HG03060 (cell line): ENCODE results near the gene BEST4.
"Not testable (repeated sequence)": the region's sequence is repeated elsewhere in the genome, so short reads cannot be mapped to it uniquely, and the experiment has no call there.

ENCODE experiments used
- ATAC-seq: cut with Tn5 transposase; IDR thresholded peaks from one replicate; pipeline ENCODE4 v1.9.1; 2021; ENCODE audit warnings: low read depth, moderate number of reproducible peaks; ENCODE audit not compliant: unreplicated experiment

Gene BEST4

DNA sequence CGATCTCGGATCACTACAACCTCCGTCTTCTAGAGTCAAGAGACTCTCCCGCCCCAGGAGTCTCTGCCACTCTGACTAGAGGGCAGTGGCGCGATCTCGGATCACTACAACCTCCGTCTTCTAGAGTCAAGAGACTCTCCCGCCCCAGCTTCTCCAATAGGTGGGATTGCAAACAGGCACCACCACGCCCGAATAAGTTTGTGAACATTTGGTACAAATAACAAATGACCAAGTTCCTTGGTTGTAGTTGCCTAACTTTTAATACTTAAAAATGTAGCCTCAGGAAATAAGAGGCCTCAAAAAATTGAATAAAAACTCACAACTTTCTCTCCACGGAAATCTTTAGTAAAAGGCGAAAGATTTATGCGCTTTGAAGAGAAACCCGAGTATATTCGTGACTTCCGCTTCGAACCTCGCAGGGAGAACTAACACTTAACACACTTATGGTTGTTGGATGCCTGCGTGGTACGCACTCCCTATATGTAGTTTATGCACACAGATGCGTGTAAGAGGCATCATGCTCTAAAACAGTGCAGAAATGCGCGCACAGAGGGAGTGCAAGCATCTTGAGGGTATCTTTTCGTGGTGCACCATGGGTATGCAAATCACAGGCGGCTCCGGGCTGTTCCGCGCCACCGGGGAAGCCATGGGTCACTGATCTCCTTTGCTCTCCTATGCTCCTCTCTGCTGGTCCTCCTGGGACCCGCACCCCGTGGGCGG is 31.8 kb upstream of the BEST4 start:
- ATAC-seq, result peak; percentile 51

DNA sequence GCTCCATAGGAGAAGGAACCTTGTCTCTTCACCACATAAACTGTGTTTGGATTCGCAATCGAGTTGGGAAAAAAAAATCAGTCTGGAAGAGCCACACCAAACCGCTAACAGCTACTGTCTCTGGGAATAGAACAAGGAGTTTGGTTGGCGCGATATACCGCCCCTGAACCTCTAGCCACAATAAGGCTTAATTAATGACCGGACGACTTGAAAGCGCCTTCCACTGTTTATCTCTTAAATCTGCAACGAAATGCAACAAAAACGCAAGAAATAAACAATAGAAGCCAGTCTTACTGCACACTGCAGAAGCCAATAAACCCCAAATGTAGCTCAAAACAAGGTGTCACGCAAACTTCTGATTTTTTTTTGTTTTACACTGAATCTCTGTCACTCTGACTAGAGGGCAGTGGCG is 31.2 kb upstream of the BEST4 start:
- no peak for ATAC-seq

DNA sequence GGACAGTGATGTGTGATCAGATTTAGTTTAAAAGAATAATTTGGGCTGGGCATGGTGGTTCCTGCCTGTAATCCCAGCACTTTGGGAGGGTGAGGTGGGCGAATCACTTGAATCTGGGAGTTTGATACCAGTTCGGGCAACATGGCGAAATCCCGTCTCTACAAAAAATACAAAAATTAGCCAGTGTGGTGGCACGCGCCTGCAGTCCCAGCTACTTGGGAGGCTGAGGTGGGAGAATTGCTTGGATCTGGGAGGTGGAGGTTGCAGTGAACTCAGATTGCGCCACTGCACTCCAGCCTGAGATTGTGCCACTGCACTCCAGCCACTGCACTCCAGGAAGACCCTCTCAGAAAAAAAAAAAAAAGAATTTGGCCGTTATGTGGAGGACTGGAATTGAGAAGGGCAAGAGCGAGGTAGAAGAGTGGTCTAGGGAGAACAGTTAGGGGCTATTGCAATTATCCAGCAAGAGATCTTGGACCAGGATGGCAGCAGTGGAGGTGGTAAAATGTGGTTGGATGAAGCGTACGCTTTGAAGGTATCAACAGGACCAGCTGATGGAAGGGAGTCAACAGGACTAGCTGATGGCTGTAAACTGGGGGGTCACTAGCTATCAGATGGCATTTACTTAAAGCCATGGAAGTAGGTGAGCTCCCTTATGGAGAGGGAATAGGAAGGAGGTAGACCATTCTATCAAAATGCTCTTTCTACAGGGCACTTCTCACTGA is 30.0 kb upstream of the BEST4 start:
- ATAC-seq, result no peak

DNA sequence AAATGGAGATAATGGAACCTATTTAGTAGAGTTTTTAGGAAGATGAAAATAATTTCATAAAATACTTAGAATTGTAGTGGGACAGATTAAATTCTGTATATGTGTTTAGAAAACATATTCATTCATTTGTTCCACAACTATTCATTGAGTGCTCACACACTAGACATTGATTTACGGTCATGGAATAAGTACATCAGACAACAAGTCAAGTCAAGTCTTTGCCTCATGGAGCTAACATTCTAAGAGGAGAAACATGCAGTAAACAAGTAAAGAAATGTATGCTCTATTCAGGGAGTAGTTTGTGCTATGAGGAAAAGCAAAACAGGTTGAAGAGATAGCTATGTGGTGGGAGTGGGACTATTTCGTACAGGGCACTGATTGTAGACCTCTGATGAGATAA is 29.3 kb upstream of the BEST4 start:
- no peak for ATAC-seq

DNA sequence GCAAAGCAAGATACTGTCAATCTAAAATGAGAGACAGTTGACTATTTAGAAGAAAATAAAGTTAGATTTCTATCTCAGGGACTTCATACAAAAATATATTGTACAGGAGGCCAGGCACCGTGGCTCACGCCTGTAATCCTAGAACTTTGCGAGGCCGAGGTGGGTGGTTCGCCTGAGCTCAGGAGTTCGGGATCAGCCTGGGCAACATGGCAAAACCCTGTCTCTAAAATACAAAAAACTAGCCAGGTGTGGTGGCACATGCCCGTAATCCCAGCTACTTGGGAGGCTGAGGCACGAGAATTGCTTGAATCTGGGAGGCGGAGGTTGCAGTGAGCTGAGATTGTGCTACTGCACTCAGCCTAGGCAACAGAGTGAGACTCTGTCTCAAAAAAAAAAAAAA is 28.0 kb upstream of the BEST4 start:
- not testable (repeated sequence) for ATAC-seq

DNA sequence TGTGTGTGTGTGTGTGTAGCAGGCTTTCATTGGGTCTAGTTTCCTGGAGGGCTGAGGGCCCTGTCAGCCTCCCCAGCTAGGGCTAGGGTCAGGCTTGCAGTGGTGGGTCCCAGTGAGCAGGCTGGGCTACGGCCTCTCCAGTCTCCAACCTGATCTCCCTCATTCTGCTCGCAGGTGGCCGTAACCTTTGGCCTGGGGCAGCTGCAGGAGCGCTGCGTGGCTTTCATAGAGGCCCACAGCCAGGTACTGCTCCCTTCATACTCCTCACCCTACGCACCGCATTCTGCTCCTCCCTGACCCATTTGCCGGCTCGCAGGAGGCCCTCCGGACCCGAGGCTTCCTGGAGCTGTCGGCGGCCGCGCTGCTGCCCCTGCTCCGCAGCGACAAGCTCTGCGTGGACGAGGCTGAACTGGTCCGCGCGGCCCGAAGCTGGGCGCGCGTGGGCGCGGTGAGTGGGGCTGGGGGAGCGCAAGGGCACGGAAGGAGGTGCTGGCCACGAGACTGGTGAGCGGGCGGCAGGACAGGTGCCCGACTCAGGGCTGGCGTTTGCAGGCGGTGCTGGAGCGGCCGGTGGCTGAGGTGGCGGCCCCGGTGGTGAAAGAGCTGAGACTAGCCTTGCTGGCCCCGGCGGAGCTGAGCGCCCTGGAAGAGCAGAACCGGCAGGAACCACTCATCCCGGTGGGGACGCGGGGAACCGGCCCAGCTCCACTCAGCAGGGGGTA is 25.0 kb upstream of the BEST4 start:
- no peak for ATAC-seq

DNA sequence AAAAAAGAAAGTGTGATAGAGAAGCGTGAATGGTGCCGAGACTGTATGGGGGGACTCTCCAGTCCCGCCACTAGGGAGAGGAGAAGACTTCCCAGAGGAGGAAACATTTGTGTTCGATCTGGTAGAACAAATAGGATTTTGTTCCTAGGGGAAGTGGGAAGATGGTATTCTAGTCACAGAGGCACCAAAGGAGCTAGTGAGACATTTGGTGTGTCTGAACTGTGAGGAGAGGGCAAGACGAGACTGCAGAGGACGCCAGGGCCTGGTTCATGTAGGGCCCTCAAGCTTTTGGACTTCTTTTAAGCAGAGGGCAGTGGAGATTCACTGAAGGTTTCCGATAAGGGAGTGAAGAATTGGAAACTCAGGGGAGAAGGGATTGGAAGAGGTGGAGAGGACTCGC is 23.3 kb upstream of the BEST4 start:
- ATAC-seq, result no peak

DNA sequence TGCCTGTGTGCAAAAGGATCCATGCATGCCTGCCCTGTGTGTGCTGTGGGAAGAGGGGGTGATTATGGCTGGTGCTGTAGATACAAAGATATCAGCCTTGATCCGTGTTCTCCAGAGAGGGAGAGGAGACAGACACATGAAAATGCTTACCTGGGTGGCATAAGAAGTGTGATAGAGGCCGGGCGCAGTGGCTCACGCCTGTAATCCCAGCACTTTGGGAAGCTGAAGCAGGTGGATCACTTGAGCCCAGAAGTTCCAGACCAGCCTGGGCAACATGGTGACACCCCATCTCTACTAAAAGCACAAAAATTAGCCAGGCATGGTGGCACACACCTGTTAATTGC is 22.8 kb upstream of the BEST4 start:
- not testable (repeated sequence) for ATAC-seq

DNA sequence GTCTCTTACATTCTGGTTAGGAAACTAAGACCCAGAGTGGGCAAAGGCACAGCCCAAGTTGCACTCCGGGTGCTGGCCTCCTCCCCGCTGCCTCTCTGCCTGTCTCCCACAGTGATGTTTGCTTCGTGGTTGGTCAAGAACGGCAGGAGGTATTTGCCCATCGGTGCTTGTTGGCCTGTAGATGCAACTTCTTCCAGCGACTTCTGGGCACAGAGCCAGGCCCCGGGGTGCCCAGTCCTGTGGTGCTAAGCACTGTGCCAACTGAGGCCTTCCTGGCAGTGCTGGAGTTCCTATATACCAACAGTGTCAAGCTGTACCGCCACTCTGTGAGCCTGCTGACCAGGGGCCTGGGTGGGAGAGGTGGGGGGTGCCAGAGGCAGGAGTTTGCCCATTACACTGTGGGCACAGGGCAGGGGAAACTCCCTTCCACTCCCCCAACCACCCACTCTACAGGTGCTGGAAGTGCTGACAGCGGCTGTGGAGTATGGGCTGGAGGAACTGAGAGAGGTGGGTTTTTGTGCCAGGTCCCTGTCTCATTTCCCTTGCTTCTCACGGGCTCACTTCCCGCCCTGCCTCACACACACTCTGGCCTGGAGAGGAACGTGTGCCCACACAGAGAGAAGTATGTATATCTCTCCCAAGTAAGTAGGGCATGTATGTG is 22.3 kb upstream of the BEST4 start:
- no peak for ATAC-seq

DNA sequence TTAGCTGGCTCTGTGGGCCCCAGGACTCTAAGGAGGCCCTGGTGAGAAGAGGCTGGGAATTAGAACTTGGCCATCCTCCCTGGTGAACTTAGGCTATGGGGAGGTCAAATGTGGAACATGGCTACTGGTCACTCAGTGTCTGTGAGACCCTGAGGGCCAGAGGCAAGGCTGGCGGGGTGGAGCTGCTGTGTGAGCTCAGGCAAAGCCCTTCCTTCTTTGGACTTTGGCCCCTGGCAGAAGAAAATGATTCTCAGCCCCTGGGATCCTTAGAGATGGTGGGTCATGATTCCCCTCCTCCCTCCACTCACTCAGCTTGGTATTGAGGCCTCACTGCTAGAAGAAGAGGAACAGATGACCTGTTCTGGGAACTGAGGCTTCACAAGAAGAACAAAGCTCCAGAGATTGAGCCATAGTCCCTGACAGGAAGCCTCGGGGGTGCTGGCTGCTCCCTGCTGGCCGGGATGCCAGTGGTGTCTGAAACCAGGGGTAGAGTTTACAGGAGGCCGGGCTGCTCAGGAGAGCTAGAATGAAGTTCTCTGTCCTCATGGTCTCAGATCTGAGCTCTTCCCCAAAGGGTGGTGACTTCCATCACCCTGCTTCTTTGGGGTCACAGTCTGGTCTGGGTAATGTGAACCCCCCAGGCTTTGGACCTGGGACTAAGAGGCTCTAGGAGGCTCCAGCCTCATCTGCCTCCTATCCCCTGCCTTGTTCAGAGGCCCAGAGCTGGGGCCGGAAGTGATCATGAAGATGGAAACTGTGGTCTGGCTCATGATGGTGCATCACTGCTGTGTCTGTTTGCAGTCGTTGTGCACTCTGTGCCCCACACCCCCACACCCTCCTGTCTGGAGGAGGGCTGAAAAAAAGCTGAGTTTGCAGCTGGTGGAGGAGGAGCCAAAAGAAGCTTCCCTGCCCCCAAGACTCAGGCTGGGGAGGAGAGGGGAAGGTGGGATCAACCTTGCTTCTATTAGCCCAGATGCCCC is 21.3 kb upstream of the BEST4 start:
- peak; percentile 25 for ATAC-seq

DNA sequence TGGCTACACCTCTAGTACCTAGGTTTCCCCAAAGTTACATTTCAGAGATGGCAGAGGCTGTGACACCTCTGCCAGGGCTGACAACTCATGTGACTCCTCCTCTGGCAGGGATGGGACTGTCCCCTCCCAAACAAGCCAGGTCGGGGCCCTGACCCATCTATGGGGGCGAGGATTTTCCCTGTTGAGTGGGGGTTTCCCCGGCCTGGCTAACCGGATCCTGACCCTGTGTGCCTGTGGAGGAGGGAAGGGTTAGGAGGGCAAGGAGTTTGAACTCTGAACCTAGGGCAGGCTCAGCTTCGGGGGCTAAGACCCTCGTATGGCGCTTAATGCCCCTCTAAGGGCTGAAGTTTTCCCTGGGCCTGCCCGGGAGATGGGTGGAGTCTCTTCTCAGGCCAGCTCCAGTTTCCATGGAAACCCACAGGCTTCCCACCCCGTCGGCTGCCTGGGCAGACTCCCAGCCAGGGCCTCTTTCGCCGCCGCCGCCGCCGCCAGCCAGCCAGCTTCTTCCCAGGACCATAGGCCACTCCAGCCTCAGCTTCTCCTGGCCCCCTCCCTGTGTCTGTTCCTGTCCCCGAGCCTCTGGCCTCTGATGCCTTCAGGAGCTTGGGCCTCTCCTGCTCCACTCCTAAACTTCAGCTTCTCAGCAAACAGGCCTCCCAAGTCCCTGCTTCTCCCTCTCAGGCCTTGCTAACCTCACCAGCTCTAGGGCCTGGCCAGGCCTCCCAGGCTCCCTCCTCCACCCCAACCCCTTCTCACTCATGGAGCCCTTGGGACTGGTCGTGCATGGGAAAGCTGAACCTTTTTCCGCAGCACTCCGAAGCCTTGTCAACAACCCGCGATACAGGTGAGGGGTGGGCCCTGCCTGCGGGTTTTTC is 20.3 kb upstream of the BEST4 start, which contains the start of gene BTBD19:
TSS of gene BTBD19 (plus strand) at position 461 of the 875 bp plus-strand sequence. CDS start at position 759, 298 bp downstream.
- ATAC-seq, result no peak

DNA sequence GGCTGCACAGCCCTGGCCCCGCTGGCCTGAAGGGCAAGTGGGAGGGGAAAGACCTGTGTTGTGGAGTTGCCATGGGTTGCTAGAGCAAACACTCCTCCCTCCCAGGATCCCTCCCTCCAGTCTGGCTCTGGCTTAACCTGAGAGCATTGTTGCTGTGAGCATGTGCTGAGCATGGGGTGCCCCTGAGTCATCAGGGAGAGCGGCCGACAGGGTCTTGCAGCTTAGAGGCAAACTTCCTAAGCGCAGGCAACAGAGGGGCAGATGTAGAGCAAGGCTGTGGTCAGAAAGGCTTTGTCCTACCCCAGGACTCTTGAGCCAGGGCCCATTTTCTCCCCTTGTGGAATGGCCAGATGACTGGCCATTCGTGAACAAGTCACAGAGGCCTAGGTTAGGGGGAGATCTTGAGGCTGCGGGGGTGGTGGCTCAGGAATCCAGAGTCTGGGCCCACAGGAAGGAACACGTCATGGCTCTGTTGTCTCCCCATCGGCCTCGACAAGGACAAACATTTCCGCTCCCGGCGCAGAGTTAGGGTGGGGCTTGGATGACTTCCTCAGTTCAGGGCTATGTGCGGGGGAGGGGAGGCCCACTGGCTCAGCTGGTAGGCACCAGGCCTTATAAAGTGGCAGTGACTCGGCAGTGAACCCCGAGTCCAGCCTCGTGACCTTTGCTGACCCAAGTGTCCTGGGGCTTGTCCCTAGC is 19.5 kb upstream of the BEST4 start:
- no peak for ATAC-seq

DNA sequence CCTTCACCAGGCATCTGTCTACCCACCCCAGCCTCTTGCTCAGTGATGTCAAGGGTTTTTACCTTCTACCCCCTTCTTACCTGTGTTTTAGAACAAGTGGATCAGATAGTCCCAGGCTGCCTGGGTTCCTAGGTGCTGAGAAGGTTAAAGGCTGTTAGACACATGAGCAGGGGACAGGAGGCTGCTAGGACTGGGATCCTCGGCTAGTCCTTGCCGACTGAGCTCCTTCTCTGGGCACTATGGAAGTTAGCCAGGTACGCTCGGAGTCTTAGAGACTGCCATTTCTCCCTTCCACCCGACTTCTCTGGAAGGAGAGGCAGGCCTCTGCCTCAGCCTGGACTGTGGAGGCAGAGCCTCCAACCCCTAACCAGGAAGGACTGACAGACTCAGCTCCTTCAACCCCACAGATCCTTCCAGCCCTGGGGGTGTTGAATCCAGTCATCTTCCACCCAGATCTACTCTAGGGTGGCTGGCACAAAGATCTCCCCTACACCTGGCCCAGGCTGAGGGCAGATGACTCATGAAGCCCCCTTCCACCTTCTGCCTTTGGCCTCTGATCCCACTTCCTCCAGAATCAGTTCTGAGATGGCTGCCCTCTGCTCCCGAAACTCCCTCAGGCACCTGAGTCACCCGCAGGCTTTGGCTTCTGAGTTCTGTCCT is 18.9 kb upstream of the BEST4 start, which contains the start of gene DYNLT4:
TSS of gene DYNLT4 (minus strand) at position 648 of the 660 bp plus-strand sequence. CDS start 683 bp downstream, outside the sequence.
- ATAC-seq, result no peak

DNA sequence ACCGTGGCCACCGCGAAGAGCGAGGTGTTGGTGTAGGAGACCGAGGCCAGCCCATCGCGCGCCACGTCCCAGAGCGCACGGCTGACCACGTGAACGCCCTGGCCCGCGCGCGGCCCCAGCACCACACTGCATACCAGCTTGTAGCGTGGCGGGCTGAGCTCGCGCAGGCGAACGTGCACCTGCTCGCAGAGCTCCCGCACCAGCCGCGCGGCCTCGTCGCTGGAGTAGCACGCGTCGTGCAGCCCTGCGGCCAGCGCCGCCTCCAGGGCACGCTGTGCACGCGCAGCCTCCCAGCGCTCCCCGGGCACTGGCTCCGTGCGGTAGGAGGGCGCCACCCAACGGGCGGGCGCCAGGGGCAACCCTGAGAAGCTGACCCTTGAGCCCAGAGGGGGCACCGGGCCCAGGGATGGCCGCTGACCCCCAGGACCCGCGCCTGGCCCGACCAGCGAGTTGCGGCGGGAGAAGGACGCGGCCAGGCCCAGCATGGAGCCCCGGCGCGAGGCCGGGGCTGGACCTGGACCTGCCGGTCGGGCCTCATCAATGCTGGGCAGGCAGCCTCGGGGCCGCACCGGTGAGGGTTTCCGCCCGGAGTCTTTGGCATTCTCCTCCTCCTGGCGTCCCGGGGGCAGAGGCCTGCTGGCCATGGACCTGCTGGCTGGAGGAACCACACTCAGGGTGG is 18.2 kb upstream of the BEST4 start:
- ATAC-seq, result no peak

DNA sequence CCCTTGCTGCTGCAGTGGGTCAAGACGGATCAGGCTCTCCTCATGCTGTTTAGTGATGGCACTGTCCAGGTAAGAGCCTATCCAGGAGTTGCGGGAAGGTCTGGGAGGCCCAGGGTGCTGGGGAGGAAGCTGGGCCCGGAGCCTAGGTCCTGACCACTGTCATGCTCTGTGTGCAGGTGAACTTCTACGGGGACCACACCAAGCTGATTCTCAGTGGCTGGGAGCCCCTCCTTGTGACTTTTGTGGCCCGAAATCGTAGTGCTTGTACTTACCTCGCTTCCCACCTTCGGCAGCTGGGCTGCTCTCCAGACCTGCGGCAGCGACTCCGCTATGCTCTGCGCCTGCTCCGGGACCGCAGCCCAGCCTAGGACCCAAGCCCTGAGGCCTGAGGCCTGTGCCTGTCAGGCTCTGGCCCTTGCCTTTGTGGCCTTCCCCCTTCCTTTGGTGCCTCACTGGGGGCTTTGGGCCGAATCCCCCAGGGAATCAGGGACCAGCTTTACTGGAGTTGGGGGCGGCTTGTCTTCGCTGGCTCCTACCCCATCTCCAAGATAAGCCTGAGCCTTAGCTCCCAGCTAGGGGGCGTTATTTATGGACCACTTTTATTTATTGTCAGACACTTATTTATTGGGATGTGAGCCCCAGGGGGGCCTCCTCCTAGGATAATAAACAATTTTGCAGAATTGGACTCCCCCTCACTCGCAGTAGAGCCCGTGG is 17.5 kb upstream of the BEST4 start:
- ATAC-seq, result no peak

DNA sequence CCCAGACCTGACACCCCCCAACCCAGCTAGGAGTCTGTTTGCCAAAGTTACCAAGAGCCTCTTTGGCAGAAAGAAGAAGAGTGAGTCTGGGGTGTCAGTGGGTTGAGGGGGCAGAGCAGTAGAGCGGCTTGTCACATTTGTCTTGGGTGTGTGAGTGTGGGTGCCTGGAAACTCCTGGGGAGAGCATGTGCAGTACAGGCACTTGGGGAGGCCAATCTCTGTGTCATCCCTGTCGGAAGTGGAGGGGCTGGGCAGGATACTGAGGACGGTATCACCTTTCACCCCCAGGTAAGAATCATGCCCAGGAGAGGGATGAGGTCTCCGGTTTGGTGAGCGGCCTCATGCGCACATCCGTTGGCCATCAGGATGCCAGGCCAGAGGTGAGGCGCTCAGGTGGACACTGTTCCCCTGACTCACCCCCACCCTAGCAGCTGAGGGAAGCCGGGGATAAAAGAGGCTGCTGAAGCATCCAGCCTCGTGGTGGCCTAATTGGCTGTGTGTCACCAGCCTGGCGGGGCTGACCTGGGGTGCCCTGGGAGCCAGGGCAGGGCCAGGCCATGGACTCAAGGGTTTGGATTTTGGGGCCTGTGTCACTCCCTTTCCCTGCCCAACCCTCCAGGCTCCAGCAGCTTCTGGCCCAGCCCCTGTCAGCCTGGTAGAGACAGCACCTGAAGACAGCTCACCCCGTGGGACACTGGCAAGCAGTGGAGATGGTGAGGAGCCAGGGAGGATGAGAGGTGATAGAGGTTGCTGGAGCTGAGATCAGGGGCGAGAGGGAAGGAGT is 15.5 kb upstream of the BEST4 start:
- ATAC-seq, result no peak
